Vagina (tissue), 2 donors: Measurements from ENCODE around the gene TUBGCP3.

Source experiments
- CTCF ChIP-seq, 3 experiments: fragments of 450-650 bp in 2 of 3; fragments of 200-600 bp in 1 of 3; sonication (generic) in 1 of 3; IDR thresholded peaks; one replicate each; pipeline ENCODE4 v1.5.1; 2017 to 2019; ENCODE audit warnings: antibody characterized with exemption in 3 of 3, mild to moderate bottlenecking in 2 of 3, moderate library complexity in 2 of 3
- POLR2A ChIP-seq, 2 donors: fragments of 450-650 bp; IDR thresholded peaks; one replicate each; pipeline ENCODE4 v1.6.1; 2017; ENCODE audit warnings: antibody characterized with exemption in 2 of 2, mild to moderate bottlenecking in 2 of 2, moderate library complexity in 2 of 2

GRCh38 chr13:112531263-112531794 lies 56.6 kb downstream of the TUBGCP3 start:
- no peak for TF ChIP-seq POLR2A (IDR thresholded peaks at IDR 0.05)
- no peak for TF ChIP-seq CTCF (IDR thresholded peaks at IDR 0.05)
